ENCODE results near the gene DOCK1.
A peak's percentile ranks its signal among the peaks of the same experiment; 100 is the strongest.

Gene DOCK1

DNA sequence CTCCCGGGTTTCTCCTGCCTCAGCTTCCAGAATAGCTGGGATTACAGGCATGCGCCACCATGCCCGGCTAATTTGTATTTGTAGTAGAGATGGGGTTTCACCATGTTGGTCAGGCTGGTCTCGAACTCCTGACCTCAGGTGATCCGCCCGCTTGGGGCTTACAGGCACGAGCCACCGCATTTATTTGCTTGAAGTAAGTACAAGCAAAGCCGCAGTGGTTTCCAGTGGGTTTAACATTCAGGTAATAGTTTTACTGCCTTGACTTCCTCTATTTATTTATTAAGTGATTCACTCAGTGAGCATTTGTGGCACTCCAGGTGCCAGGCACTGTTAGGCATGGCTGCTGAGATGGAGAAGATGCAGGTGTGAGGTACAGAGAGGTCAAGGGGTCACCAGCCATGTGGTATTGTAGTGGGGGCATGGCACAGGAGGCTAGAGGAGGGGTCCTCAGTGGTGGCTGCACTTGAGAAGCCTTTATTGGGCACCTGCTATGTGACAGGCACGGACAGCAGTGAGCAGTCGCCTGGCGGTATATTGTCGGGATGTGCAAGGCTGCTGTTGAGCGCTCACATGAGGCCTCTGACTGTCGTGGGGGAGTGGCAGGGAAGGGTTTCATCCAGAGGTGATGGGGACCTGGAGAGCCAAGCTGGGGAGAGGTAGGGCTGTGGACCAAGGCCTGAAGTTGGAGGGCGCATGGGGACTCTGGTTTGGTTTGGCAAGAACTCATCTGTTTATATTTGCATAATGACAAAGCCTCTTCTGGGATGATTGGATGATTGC lies 54.9 kb downstream of the DOCK1 start:
- Histone ChIP-seq H3K9me3 (ENCODE audit: severe bottlenecking) (no peaks in the 10 kb centered on the region), H3K4me3 (ENCODE audit: low read depth, low read length) (no peak overlapping the region), H3K27ac (no peak overlapping the region), H3K27me3 (ENCODE audit: insufficient read depth, low read depth, severe bottlenecking) (no peaks in the 10 kb centered on the region), H3K36me3 (no peaks in the 10 kb centered on the region)
- TF ChIP-seq, protein P1, sequence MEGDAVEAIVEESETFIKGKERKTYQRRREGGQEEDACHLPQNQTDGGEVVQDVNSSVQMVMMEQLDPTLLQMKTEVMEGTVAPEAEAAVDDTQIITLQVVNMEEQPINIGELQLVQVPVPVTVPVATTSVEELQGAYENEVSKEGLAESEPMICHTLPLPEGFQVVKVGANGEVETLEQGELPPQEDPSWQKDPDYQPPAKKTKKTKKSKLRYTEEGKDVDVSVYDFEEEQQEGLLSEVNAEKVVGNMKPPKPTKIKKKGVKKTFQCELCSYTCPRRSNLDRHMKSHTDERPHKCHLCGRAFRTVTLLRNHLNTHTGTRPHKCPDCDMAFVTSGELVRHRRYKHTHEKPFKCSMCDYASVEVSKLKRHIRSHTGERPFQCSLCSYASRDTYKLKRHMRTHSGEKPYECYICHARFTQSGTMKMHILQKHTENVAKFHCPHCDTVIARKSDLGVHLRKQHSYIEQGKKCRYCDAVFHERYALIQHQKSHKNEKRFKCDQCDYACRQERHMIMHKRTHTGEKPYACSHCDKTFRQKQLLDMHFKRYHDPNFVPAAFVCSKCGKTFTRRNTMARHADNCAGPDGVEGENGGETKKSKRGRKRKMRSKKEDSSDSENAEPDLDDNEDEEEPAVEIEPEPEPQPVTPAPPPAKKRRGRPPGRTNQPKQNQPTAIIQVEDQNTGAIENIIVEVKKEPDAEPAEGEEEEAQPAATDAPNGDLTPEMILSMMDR (IDR thresholded peaks at IDR 0.05; ENCODE audit: low read depth, low read length): no peak
- no peak for DNase-seq

DNA sequence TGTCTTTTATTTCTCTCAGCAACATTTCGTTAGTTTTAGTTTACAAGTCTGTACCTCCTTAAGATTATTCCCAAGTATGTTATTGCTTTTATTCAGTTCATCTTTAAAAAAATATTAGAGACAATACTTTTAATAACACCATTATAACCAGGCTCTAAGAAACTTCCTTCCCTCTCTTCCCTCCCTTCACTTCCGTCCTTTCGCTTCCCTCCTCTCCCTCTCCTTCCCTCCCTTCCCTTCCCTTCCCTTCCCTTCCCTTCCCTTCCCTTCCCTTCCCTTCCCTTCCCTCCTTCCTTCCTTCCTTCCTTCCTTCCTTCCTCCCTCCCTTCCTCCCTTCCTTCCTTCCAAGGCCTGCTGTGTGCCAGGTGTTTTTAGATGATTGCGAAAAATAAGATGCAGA lies 58.1 kb downstream of the DOCK1 start:
- Histone ChIP-seq H3K4me3 (ENCODE audit: low read depth, low read length) (no peak overlapping the region), H3K36me3 (no peaks in the 10 kb centered on the region), H3K27me3 (ENCODE audit: insufficient read depth, low read depth, severe bottlenecking) (no peaks in the 10 kb centered on the region), H3K9me3 (ENCODE audit: severe bottlenecking) (no peaks in the 10 kb centered on the region), H3K27ac (no peak overlapping the region)
- no peak for DNase-seq
- TF ChIP-seq, protein P1 (IDR thresholded peaks at IDR 0.05; ENCODE audit: low read depth, low read length): no peak

DNA sequence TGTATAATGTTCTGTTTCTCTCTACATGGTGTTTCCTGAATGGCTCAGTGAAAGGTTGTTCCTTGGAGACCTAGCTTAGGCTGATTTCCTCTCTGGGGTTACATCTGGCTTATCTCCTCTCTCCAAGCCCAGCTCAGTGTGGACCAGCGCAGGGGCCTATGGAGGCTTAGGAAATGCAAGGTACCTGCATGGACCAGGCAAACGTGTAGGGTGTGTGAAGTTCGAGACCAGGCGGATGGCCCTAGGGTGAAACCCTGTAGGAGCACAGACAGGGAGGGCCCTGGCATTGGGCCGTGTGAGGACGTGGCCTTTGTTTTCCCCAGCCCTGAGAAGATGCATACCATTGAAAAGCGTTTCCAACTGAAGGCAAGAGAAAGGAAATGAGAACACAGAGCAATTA lies 59.0 kb downstream of the DOCK1 start:
- no peak for DNase-seq
- Histone ChIP-seq H3K36me3 (no peaks in the 10 kb centered on the region), H3K9me3 (ENCODE audit: severe bottlenecking) (no peaks in the 10 kb centered on the region), H3K4me3 (ENCODE audit: low read depth, low read length) (no peak overlapping the region), H3K27ac (no peak overlapping the region), H3K27me3 (ENCODE audit: insufficient read depth, low read depth, severe bottlenecking) (no peaks in the 10 kb centered on the region)
- TF ChIP-seq, protein P1 (IDR thresholded peaks at IDR 0.05; ENCODE audit: low read depth, low read length): no peak

DNA sequence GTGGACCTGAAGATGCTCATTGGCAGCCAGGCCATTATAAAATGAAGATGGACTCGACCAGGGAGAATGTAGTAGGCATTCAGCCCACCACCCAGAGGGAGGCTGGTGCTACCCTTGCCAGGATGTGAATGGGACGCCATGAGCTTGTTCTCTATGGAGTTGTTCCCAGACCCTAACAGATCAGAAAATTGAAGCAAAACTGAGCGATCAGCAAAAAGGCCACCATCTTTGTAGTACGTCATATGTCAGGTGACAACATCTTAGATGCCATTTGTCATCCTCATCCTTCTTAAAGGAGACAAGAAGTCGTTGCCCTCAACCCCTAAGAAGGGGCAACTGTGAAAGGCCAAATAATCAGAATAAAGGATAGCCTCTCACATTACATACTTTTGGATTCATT lies 61.7 kb downstream of the DOCK1 start:
- Histone ChIP-seq H3K27ac (no peak overlapping the region), H3K4me3 (ENCODE audit: low read depth, low read length) (no peak overlapping the region), H3K27me3 (ENCODE audit: insufficient read depth, low read depth, severe bottlenecking) (no peaks in the 10 kb centered on the region), H3K36me3 (no peaks in the 10 kb centered on the region), H3K9me3 (ENCODE audit: severe bottlenecking) (no peaks in the 10 kb centered on the region)
- TF ChIP-seq, protein P1 (IDR thresholded peaks at IDR 0.05; ENCODE audit: low read depth, low read length): no peak
- DNase-seq: no peak

DNA sequence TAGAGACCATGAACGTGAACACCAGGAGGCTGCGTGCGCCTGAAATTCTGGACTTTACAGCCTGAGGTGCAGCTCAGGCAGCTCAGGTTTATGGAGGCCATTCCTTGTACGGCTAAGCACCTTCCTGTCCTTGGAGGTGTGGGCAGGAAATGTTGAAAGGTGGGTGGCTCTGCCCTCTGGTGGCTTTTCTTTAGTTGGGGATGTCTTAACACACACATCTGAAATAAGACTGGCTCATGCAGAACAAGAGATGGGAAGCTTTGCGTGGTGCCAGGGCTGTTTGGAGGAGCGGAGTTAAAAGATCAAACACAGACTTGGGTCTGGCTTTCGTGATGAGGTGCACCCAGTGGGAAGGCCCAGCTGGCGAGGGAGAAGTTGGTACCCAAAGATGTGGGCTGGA lies 64.1 kb downstream of the DOCK1 start:
- TF ChIP-seq, protein P1 (IDR thresholded peaks at IDR 0.05; ENCODE audit: low read depth, low read length): peak; percentile 57
- Histone ChIP-seq H3K27ac (no peak overlapping the region), H3K9me3 (ENCODE audit: severe bottlenecking) (no peaks in the 10 kb centered on the region), H3K4me3 (ENCODE audit: low read depth, low read length) (no peak overlapping the region), H3K27me3 (ENCODE audit: insufficient read depth, low read depth, severe bottlenecking) (no peaks in the 10 kb centered on the region), H3K36me3 (no peaks in the 10 kb centered on the region)
- DNase-seq: peak; percentile 65

Data from WERI-Rb-1 (cell line).